GM23338 (cell line): ENCODE data around the gene ESRP2. TPM values are rescaled to one million over a fixed set of nuclear protein-coding genes. Genes with fewer than 3 reads are reported as not detected.

Source experiments
- ATAC-seq: fragments of 200-7000 bp; cut with Tn5 transposase; 3 replicates; pipeline ENCODE4 v1.9.1; 2020
- DNase-seq: peaks from one replicate; pipeline ENCODE4 v3.0.0-alpha.2; 2015; ENCODE audit warnings: low spot score
- H2AFZ ChIP-seq: fragments of 200-600 bp; sonication (generic); 2 replicates; pipeline ENCODE4 v1.8.0; 2016; ENCODE audit warnings: antibody characterized with exemption, mild to moderate bottlenecking, moderate library complexity
- H3F3A ChIP-seq: fragments of 200-600 bp; sonication (generic); replicated peaks from 2 replicates; pipeline ENCODE4 v1.8.0; 2017; ENCODE audit warnings: antibody characterized with exemption, mixed run types, low read depth
- H3K27ac ChIP-seq: fragments of 200-600 bp; sonication (generic); 2 replicates; pipeline ENCODE4 v1.6.1; 2016; ENCODE audit warnings: low read depth
- H3K27me3 ChIP-seq: fragments of 200-600 bp; sonication (generic); 2 replicates; pipeline ENCODE4 v1.8.0; 2016; ENCODE audit warnings: mild to moderate bottlenecking, mixed run types, moderate library complexity; ENCODE audit not compliant: insufficient read depth
- H3K36me3 ChIP-seq: fragments of 200-600 bp; sonication (generic); 2 replicates; pipeline ENCODE4 v1.8.0; 2016; ENCODE audit warnings: mild to moderate bottlenecking; ENCODE audit not compliant: insufficient read depth
- H3K4me1 ChIP-seq: fragments of 200-600 bp; sonication (generic); 2 replicates; pipeline ENCODE4 v1.8.0; 2016; ENCODE audit warnings: mild to moderate bottlenecking, moderate library complexity; ENCODE audit not compliant: insufficient read depth
- H3K4me2 ChIP-seq: fragments of 200-600 bp; sonication (generic); 2 replicates; pipeline ENCODE4 v1.7.1; 2017; ENCODE audit warnings: mixed run types
- H3K4me3 ChIP-seq: fragments of 200-600 bp; sonication (generic); 2 replicates; pipeline ENCODE4 v1.6.1; 2016; ENCODE audit warnings: mixed run types
- H3K79me2 ChIP-seq: fragments of 200-600 bp; sonication (generic); replicated peaks from 2 replicates; pipeline ENCODE4 v1.8.0; 2017; ENCODE audit warnings: mild to moderate bottlenecking; ENCODE audit not compliant: insufficient read depth
- H3K9me2 ChIP-seq: fragments of 200-600 bp; sonication (generic); 2 replicates; pipeline ENCODE4 v1.8.0; 2017; ENCODE audit not compliant: insufficient read depth
- H4K20me1 ChIP-seq: fragments of 200-600 bp; sonication (generic); replicated peaks from 2 replicates; pipeline ENCODE4 v1.8.0; 2017; ENCODE audit warnings: mild to moderate bottlenecking; ENCODE audit not compliant: insufficient read depth
- H3K27ac Mint-ChIP-seq: 2 replicates; pipeline ENCODE4 v1.8.0; 2020; ENCODE audit warnings: inconsistent platforms, mild to moderate bottlenecking, moderate library complexity, mixed read lengths
- H3K27me3 Mint-ChIP-seq: 3 replicates; pipeline ENCODE4 v1.8.0; 2022; ENCODE audit warnings: low read depth, mild to moderate bottlenecking, moderate library complexity, mixed read lengths, inconsistent platforms; ENCODE audit not compliant: insufficient read depth, poor library complexity
- H3K36me3 Mint-ChIP-seq: 3 replicates; pipeline ENCODE4 v1.8.0; 2021; ENCODE audit warnings: low read depth, mild to moderate bottlenecking, inconsistent platforms, moderate library complexity, mixed read lengths
- H3K4me1 Mint-ChIP-seq: 3 replicates; pipeline ENCODE4 v1.8.0; 2020; ENCODE audit warnings: mild to moderate bottlenecking, inconsistent platforms, mixed read lengths
- H3K4me3 Mint-ChIP-seq: 3 replicates; pipeline ENCODE4 v1.8.0; 2021; ENCODE audit warnings: moderate library complexity, mild to moderate bottlenecking, inconsistent platforms, mixed read lengths
- H3K9me3 Mint-ChIP-seq: 3 replicates; pipeline ENCODE4 v1.8.0; 2020; ENCODE audit warnings: moderate library complexity, mild to moderate bottlenecking, inconsistent platforms, mixed read lengths
- JUNB ChIP-seq: IDR thresholded peaks from one replicate; pipeline ENCODE4 v1.6.1; 2016; ENCODE audit warnings: antibody characterized with exemption; ENCODE audit not compliant: unreplicated experiment
- NANOG ChIP-seq: IDR thresholded peaks from 2 replicates; pipeline ENCODE4 v1.6.1; 2016; ENCODE audit warnings: antibody characterized with exemption, borderline replicate concordance
- POLR2AphosphoS5 ChIP-seq: IDR thresholded peaks from 2 replicates; pipeline ENCODE4 v1.6.1; 2016; ENCODE audit warnings: antibody characterized with exemption, low read depth
- ZNF114 ChIP-seq: fragments of 250-450 bp; sonication (Bioruptor Pico); IDR thresholded peaks from 2 replicates; pipeline ENCODE4 v1.5.0; 2020; ENCODE audit warnings: mild to moderate bottlenecking, moderate library complexity
- polyA plus RNA-seq: library from polyadenylated mRNA; unstranded; fragments of >200 nt; fragmentation: Nextera tagmentation; extraction: Ambion mirVana; gene quantifications from 2 replicates; pipeline ENCODE4 v1.2.1, GENCODE V29; 2016
- total RNA-seq: library from RNA; depleted of rRNA; stranded (reverse); fragments of >200 nt; shearing (Covaris generic); gene quantifications from 2 replicates; pipeline ENCODE4 v1.2.3, GENCODE V29; 2014
- TF ChIP-seq, protein P1 (sequence below): IDR thresholded peaks from 2 replicates; pipeline ENCODE4 v1.6.1; 2016; ENCODE audit warnings: antibody characterized with exemption
- TF ChIP-seq, protein P2 (sequence below): fragments of 250-450 bp; sonication (Bioruptor Pico); IDR thresholded peaks from 2 replicates; pipeline ENCODE4 v1.5.0; 2020; ENCODE audit warnings: mild to moderate bottlenecking, moderate library complexity
- TF ChIP-seq, protein P3 (sequence below), 2 experiments: fragments of 200-600 bp in 1 of 2; sonication (generic) in 1 of 2; conservative IDR thresholded peaks; 2 replicates each; pipeline versions ENCODE4 v1.5.1 to v1.6.1; 2016 to 2017; ENCODE audit warnings: antibody characterized with exemption in 2 of 2, low read depth in 2 of 2, mild to moderate bottlenecking in 2 of 2, moderate library complexity in 1 of 2

ESRP2 gene
- total and polyA plus RNA-seq, 2 experiments from 2014 or later: 16.2 to 44.0 TPM

DNA sequence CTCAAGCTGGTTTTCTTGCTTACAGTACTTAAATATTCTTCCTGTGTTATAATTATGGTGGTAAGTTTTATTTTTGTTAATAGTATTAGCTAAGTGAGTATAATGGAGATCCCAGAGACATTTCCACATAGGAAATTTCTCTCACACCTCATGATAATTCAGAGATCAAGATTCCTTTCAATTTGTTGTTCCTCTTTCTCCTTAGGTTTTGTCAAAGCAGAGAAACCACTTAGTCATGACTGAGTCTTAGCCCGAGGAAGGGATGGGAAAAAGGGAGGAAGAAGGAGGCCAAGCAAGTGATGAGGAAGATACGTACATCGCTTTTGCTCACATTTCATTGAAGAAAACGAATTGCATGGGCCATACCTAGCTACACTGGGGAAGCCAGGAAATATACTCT is 18.4 kb downstream of the ESRP2 start (continued):
- TF ChIP-seq, protein P1, sequence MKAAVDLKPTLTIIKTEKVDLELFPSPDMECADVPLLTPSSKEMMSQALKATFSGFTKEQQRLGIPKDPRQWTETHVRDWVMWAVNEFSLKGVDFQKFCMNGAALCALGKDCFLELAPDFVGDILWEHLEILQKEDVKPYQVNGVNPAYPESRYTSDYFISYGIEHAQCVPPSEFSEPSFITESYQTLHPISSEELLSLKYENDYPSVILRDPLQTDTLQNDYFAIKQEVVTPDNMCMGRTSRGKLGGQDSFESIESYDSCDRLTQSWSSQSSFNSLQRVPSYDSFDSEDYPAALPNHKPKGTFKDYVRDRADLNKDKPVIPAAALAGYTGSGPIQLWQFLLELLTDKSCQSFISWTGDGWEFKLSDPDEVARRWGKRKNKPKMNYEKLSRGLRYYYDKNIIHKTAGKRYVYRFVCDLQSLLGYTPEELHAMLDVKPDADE: no peak
- TF ChIP-seq, protein P2, sequence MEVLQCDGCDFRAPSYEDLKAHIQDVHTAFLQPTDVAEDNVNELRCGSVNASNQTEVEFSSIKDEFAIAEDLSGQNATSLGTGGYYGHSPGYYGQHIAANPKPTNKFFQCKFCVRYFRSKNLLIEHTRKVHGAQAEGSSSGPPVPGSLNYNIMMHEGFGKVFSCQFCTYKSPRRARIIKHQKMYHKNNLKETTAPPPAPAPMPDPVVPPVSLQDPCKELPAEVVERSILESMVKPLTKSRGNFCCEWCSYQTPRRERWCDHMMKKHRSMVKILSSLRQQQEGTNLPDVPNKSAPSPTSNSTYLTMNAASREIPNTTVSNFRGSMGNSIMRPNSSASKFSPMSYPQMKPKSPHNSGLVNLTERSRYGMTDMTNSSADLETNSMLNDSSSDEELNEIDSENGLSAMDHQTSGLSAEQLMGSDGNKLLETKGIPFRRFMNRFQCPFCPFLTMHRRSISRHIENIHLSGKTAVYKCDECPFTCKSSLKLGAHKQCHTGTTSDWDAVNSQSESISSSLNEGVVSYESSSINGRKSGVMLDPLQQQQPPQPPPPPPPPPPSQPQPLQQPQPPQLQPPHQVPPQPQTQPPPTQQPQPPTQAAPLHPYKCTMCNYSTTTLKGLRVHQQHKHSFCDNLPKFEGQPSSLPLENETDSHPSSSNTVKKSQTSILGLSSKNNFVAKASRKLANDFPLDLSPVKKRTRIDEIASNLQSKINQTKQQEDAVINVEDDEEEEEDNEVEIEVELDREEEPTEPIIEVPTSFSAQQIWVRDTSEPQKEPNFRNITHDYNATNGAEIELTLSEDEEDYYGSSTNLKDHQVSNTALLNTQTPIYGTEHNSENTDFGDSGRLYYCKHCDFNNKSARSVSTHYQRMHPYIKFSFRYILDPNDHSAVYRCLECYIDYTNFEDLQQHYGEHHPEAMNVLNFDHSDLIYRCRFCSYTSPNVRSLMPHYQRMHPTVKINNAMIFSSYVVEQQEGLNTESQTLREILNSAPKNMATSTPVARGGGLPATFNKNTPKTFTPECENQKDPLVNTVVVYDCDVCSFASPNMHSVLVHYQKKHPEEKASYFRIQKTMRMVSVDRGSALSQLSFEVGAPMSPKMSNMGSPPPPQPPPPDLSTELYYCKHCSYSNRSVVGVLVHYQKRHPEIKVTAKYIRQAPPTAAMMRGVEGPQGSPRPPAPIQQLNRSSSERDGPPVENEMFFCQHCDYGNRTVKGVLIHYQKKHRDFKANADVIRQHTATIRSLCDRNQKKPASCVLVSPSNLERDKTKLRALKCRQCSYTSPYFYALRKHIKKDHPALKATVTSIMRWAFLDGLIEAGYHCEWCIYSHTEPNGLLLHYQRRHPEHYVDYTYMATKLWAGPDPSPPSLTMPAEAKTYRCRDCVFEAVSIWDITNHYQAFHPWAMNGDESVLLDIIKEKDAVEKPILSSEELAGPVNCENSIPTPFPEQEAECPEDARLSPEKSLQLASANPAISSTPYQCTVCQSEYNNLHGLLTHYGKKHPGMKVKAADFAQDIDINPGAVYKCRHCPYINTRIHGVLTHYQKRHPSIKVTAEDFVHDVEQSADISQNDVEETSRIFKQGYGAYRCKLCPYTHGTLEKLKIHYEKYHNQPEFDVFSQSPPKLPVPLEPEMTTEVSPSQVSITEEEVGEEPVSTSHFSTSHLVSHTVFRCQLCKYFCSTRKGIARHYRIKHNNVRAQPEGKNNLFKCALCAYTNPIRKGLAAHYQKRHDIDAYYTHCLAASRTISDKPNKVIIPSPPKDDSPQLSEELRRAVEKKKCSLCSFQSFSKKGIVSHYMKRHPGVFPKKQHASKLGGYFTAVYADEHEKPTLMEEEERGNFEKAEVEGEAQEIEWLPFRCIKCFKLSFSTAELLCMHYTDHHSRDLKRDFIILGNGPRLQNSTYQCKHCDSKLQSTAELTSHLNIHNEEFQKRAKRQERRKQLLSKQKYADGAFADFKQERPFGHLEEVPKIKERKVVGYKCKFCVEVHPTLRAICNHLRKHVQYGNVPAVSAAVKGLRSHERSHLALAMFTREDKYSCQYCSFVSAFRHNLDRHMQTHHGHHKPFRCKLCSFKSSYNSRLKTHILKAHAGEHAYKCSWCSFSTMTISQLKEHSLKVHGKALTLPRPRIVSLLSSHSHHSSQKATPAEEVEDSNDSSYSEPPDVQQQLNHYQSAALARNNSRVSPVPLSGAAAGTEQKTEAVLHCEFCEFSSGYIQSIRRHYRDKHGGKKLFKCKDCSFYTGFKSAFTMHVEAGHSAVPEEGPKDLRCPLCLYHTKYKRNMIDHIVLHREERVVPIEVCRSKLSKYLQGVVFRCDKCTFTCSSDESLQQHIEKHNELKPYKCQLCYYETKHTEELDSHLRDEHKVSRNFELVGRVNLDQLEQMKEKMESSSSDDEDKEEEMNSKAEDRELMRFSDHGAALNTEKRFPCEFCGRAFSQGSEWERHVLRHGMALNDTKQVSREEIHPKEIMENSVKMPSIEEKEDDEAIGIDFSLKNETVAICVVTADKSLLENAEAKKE (CRISPR knock-in tag): no peak

DNA sequence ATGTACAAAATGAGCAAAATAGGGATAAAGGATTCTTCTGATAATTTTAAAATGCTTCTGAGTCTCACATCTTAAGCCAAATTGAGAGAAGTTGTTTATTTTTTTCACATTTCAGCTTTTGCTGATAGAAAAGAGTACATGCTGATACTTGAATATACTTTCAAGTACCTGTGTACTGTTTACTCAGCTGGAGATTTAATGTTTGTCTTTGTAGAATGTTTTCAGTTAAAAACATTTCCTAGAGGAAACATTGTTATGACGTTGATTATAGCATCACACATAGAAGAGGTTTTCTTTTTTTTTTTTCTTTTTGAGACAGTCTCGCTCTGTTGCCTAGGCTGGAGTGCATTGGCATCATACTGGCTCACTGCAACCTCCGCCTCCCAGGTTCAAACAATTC is 19.7 kb downstream of the ESRP2 start:
- no peak overlapping the region for H3K27ac Mint-ChIP-seq
- ATAC-seq (no peak), DNase-seq (no peak)
- peaks cover 5% of the 10 kb centered on the region; the same call in 1 of the 2 replicates for H3K79me2 ChIP-seq
- peaks cover 11% of the 10 kb centered on the region; the same call in 2 of the 3 replicates for H3K4me1 Mint-ChIP-seq
- H3K27ac ChIP-seq: no peak overlapping the region
- H3K4me1 ChIP-seq: no peaks in the 10 kb centered on the region
- no peaks in the 10 kb centered on the region for H3K9me3 Mint-ChIP-seq
- H3K27me3 ChIP-seq: no peaks in the 10 kb centered on the region
- no peak overlapping the region for H3K4me3 Mint-ChIP-seq
- no peak overlapping the region for H2AFZ ChIP-seq
- H3K9me2 ChIP-seq: no peaks in the 10 kb centered on the region
- H3K27me3 Mint-ChIP-seq: peaks cover 2% of the 10 kb centered on the region
- H3F3A ChIP-seq: no peaks in the 10 kb centered on the region
- H3K4me2 ChIP-seq: no peak overlapping the region
- no peaks in the 10 kb centered on the region for H3K36me3 ChIP-seq
- H4K20me1 ChIP-seq: no peaks in the 10 kb centered on the region
- H3K36me3 Mint-ChIP-seq: no peaks in the 10 kb centered on the region
- no peak overlapping the region for H3K4me3 ChIP-seq
- no peak for TF ChIP-seq POLR2AphosphoS5
- no peak for TF ChIP-seq NANOG
- TF ChIP-seq ZNF114: no peak
- TF ChIP-seq, protein P2 (CRISPR knock-in tag): no peak
- TF ChIP-seq, protein P3, sequence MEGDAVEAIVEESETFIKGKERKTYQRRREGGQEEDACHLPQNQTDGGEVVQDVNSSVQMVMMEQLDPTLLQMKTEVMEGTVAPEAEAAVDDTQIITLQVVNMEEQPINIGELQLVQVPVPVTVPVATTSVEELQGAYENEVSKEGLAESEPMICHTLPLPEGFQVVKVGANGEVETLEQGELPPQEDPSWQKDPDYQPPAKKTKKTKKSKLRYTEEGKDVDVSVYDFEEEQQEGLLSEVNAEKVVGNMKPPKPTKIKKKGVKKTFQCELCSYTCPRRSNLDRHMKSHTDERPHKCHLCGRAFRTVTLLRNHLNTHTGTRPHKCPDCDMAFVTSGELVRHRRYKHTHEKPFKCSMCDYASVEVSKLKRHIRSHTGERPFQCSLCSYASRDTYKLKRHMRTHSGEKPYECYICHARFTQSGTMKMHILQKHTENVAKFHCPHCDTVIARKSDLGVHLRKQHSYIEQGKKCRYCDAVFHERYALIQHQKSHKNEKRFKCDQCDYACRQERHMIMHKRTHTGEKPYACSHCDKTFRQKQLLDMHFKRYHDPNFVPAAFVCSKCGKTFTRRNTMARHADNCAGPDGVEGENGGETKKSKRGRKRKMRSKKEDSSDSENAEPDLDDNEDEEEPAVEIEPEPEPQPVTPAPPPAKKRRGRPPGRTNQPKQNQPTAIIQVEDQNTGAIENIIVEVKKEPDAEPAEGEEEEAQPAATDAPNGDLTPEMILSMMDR (conservative IDR thresholded peaks at IDR 0.05; ENCODE audit: low read depth in 2 of 2): no peak
- no peak for TF ChIP-seq JUNB
